Stimulated activated CD4-positive, alpha-beta T cell treated with anti-CD3 and anti-CD28 coated beads, TNF-alpha, amount 100 ng/mL, for 48 hours (primary cell): Measurements from ENCODE around the gene ARHGEF25.
"Not testable (repeated sequence)": the region's sequence is repeated elsewhere in the genome, so short reads cannot be mapped to it uniquely, and the experiment has no call there.

ENCODE experiments used
- DNase-seq, 3 donors: peaks; one replicate each; pipeline ENCODE4 v3.0.0-alpha.2; 2020; ENCODE audit warnings: low read depth in 3 of 3

ARHGEF25 gene

GRCh38 chr12:57636731-57637130 is 25.5 kb downstream of the ARHGEF25 start:
- not testable (repeated sequence) for DNase-seq

- no peak for DNase-seq
These were observed 26.1 kb downstream of the ARHGEF25 start for GRCh38 chr12:57637364-57637763.

GRCh38 chr12:57638096-57638495 is 26.9 kb downstream of the ARHGEF25 start:
- DNase-seq = no peak

- DNase-seq = no peak
These were observed 29.2 kb downstream of the ARHGEF25 start for GRCh38 chr12:57640175-57641042.

- no peak for DNase-seq
These were observed 30.6 kb downstream of the ARHGEF25 start for GRCh38 chr12:57641699-57642442.

GRCh38 chr12:57645990-57646658 is 34.9 kb downstream of the ARHGEF25 start:
- not testable (repeated sequence) for DNase-seq

- not testable (repeated sequence) for DNase-seq
These were observed 35.4 kb downstream of the ARHGEF25 start for GRCh38 chr12:57646659-57647049.

- no peak for DNase-seq
These were observed 42.8 kb downstream of the ARHGEF25 start for GRCh38 chr12:57654042-57654441.

GRCh38 chr12:57655541-57656240 is 44.5 kb downstream of the ARHGEF25 start:
- DNase-seq = no peak

- not testable (repeated sequence) for DNase-seq
These were observed 45.2 kb downstream of the ARHGEF25 start for GRCh38 chr12:57656408-57656807.

GRCh38 chr12:57657744-57658143 is 46.5 kb downstream of the ARHGEF25 start:
- no peak for DNase-seq

- DNase-seq = no peak
These were observed 47.7 kb downstream of the ARHGEF25 start for GRCh38 chr12:57658890-57659289.

GRCh38 chr12:57661376-57661775 is 50.1 kb downstream of the ARHGEF25 start:
- no peak for DNase-seq

GRCh38 chr12:57665066-57665820 is 54.0 kb downstream of the ARHGEF25 start:
- not testable (repeated sequence) for DNase-seq
